HCT116 (cell line): ENCODE data around the gene CES3. TPM values are rescaled to one million over a fixed set of nuclear protein-coding genes. Genes with fewer than 3 reads are reported as not detected.

Experiments used
- ATAC-seq: fragments of 200-7000 bp; cut with Tn5 transposase; 2 replicates; pipeline ENCODE4 v1.9.1; 2020; ENCODE audit warnings: mild to moderate bottlenecking, moderate library complexity
- BruUV-seq: library from RNA; stranded (reverse); fragments of 400-500 nt; replicated peaks from 2 replicates; lab custom pipeline; 2021; lab: Mats Ljungman, UMichigan
- CTCF ChIA-PET: fragments of 300-600 bp; sonication (Branson Sonifier 250); formaldehyde crosslinking; loops from one replicate; lab custom pipeline; 2021; ENCODE audit warnings: antibody characterized with exemption; lab: Charles Lee
- POLR2A ChIA-PET: fragments of 300-600, 350-600 bp; sonication (Branson Sonifier 250); formaldehyde crosslinking; loops from one replicate; lab custom pipeline; 2021; ENCODE audit warnings: antibody characterized with exemption; lab: Charles Lee
- RAD21 ChIA-PET, 2 experiments: fragments of 300-600 bp; sonication (Branson Sonifier 250); formaldehyde crosslinking; loops; one replicate each; lab custom pipeline; 2023; ENCODE audit warnings: low total read pairs in 2 of 2; ENCODE audit not compliant: uncharacterized antibody in 2 of 2, unreplicated experiment in 2 of 2, low non-redundant PET in 1 of 2; lab: Charles Lee
- DNase-seq: peaks from one replicate; pipeline ENCODE4 v3.0.0-alpha.2; 2010; ENCODE audit warnings: low read depth, low spot score
- H2AFZ ChIP-seq: fragments of 200-600 bp; shearing (Covaris generic), sonication (generic); 2 replicates; pipeline ENCODE4 v1.6.1; 2017; ENCODE audit warnings: low read depth, mixed run types, mixed read lengths, antibody characterized with exemption, low read length; ENCODE audit not compliant: poor library complexity, severe bottlenecking
- H3K27ac ChIP-seq: 2 replicates; pipeline ENCODE4 v1.5.1; 2012; ENCODE audit warnings: low read depth, low read length
- H3K27me3 ChIP-seq: fragments of 200-600 bp; sonication (generic); 2 replicates; pipeline ENCODE4 v1.6.1; 2016; ENCODE audit warnings: mixed run types, low read length, mixed read lengths; ENCODE audit not compliant: insufficient read depth
- H3K36me3 ChIP-seq, 2 experiments: fragments of 200-500 bp in 1 of 2; fragments of 200-600 bp in 1 of 2; sonication (Bioruptor generic) in 1 of 2; sonication (generic) in 1 of 2; 2 replicates each; pipeline versions ENCODE4 v1.5.1 to v1.6.1; 2014 to 2016; ENCODE audit warnings: low read length in 2 of 2, inconsistent platforms in 1 of 2, mixed read lengths in 1 of 2, mixed run types in 1 of 2; ENCODE audit not compliant: insufficient read depth in 2 of 2, control insufficient read depth in 1 of 2
- H3K4me1 ChIP-seq, 2 experiments: fragments of 200-600 bp in 1 of 2; sonication (generic) in 1 of 2; 2 replicates each; pipeline versions ENCODE4 v1.5.1 to v1.6.1; 2012 to 2017; ENCODE audit warnings: low read length in 2 of 2, inconsistent platforms in 1 of 2, mild to moderate bottlenecking in 1 of 2, mixed read lengths in 1 of 2, mixed run types in 1 of 2, moderate library complexity in 1 of 2; ENCODE audit not compliant: insufficient read depth in 2 of 2, control insufficient read depth in 1 of 2
- H3K4me2 ChIP-seq: fragments of 200-600 bp; sonication (generic); 2 replicates; pipeline ENCODE4 v1.6.1; 2017; ENCODE audit warnings: mixed run types, low read length, mixed read lengths
- H3K4me3 ChIP-seq, 2 experiments: fragments of 200-600 bp in 1 of 2; sonication (generic) in 1 of 2; replicated peaks in 1 of 2; 2 replicates each; pipeline ENCODE4 v1.5.1; 2011 to 2016; ENCODE audit warnings: low read length in 2 of 2, control low read depth in 1 of 2, low read depth in 1 of 2, mild to moderate bottlenecking in 1 of 2, mixed read lengths in 1 of 2, mixed run types in 1 of 2
- H3K79me2 ChIP-seq: fragments of 200-600 bp; sonication (generic); 2 replicates; pipeline ENCODE4 v1.6.1; 2017; ENCODE audit warnings: mild to moderate bottlenecking, mixed run types, low read length, moderate library complexity, mixed read lengths; ENCODE audit not compliant: insufficient read depth
- H3K9ac ChIP-seq: fragments of 200-600 bp; sonication (generic); 2 replicates; pipeline ENCODE4 v1.6.1; 2016; ENCODE audit warnings: low read length, mixed read lengths
- H3K9me2 ChIP-seq: fragments of 200-600 bp; sonication (generic), shearing (Covaris generic); 2 replicates; pipeline ENCODE4 v1.6.1; 2017; ENCODE audit warnings: mixed run types, mild to moderate bottlenecking, moderate library complexity; ENCODE audit not compliant: insufficient read depth
- H3K9me3 ChIP-seq, 2 experiments: fragments of 200-500 bp in 1 of 2; fragments of 200-600 bp in 1 of 2; sonication (Bioruptor generic) in 1 of 2; sonication (generic) in 1 of 2; 2 replicates each; pipeline ENCODE4 v1.6.1; 2014 to 2017; ENCODE audit warnings: low read length in 2 of 2, mixed read lengths in 2 of 2, inconsistent platforms in 1 of 2, low read depth in 1 of 2, mild to moderate bottlenecking in 1 of 2, mixed run types in 1 of 2, moderate library complexity in 1 of 2; ENCODE audit not compliant: control insufficient read depth in 1 of 2, insufficient read depth in 1 of 2
- H4K20me1 ChIP-seq: fragments of 200-600 bp; sonication (generic), shearing (Covaris generic); 2 replicates; pipeline ENCODE4 v1.6.1; 2017; ENCODE audit warnings: mixed run types, mild to moderate bottlenecking, moderate library complexity; ENCODE audit not compliant: insufficient read depth
- CBX3 ChIP-seq: IDR thresholded peaks from 2 replicates; pipeline ENCODE4 v1.6.1; 2012; ENCODE audit warnings: low read depth
- CEBPB ChIP-seq: IDR thresholded peaks from 2 replicates; pipeline ENCODE4 v1.6.1; 2012; ENCODE audit warnings: low read depth
- EGR1 ChIP-seq: IDR thresholded peaks from 2 replicates; pipeline ENCODE4 v1.6.1; 2012; ENCODE audit warnings: low read depth
- EZH2 ChIP-seq: fragments of 200-600 bp; sonication (generic); IDR thresholded peaks from 2 replicates; pipeline ENCODE4 v1.6.1; 2017; ENCODE audit warnings: antibody characterized with exemption, mixed run types
- EZH2phosphoT487 ChIP-seq: fragments of 200-600 bp; IDR thresholded peaks from 2 replicates; pipeline ENCODE4 v1.6.1; 2018; ENCODE audit warnings: antibody characterized with exemption, borderline replicate concordance
- FOSL1 ChIP-seq: IDR thresholded peaks from 2 replicates; pipeline ENCODE4 v1.6.1; 2012; ENCODE audit warnings: low read depth
- JUND ChIP-seq: IDR thresholded peaks from 2 replicates; pipeline ENCODE4 v1.6.1; 2012
- POLR2A ChIP-seq: IDR thresholded peaks from 2 replicates; pipeline ENCODE4 v1.7.0; 2011; ENCODE audit warnings: borderline replicate concordance; ENCODE audit not compliant: insufficient read depth, insufficient read length; ENCODE audit errors: extremely low read depth
- POLR2AphosphoS5 ChIP-seq: IDR thresholded peaks from 2 replicates; pipeline ENCODE4 v1.6.1; 2011; ENCODE audit warnings: mild to moderate bottlenecking, low read depth, low read length, moderate library complexity
- RAD21 ChIP-seq: IDR thresholded peaks from 2 replicates; pipeline ENCODE4 v1.6.1; 2012; ENCODE audit warnings: low read depth, mild to moderate bottlenecking
- SIN3A ChIP-seq: IDR thresholded peaks from 2 replicates; pipeline ENCODE4 v1.6.1; 2012; ENCODE audit warnings: low read depth
- SP1 ChIP-seq: IDR thresholded peaks from 2 replicates; pipeline ENCODE4 v1.6.1; 2012; ENCODE audit warnings: low read depth
- SRF ChIP-seq: IDR thresholded peaks from 2 replicates; pipeline ENCODE4 v1.6.1; 2012; ENCODE audit warnings: low read depth
- YY1 ChIP-seq: IDR thresholded peaks from 2 replicates; pipeline ENCODE4 v1.6.1; 2011; ENCODE audit warnings: low read length, low read depth, moderate library complexity, mild to moderate bottlenecking; ENCODE audit not compliant: insufficient replicate concordance; ENCODE audit errors: extremely low read depth
- ZFX ChIP-seq: fragments of 450-650 bp; IDR thresholded peaks from 2 replicates; pipeline ENCODE4 v1.6.1; 2017
- ZNF274 ChIP-seq: fragments of 200-500 bp; sonication (Bioruptor generic); IDR thresholded peaks from 2 replicates; pipeline ENCODE4 v1.6.1; 2014; ENCODE audit warnings: mild to moderate bottlenecking, low read depth, low read length, inconsistent platforms
- intact Hi-C: fragments of 100-400 bp; cut with micrococcal nuclease; formaldehyde crosslinking; loops from 2 replicates; pipeline ENCODE4 v1.10.0; 2022
- total RNA-seq: library from RNA; stranded (reverse); gene quantifications from one replicate; pipeline ENCODE4 v1.2.1, GENCODE V29; 2021; ENCODE audit not compliant: unreplicated experiment
- TF ChIP-seq, protein P1 (sequence below), 3 experiments: fragments of 200-600 bp in 1 of 3; sonication (generic) in 1 of 3; IDR thresholded peaks in 2 of 3; conservative IDR thresholded peaks in 1 of 3; 2 replicates each; pipeline ENCODE4 v1.5.1; 2012 to 2017; ENCODE audit warnings: low read depth in 2 of 3, low read length in 2 of 3, antibody characterized with exemption in 1 of 3, borderline replicate concordance in 1 of 3, control low read depth in 1 of 3, mild to moderate bottlenecking in 1 of 3, mixed read lengths in 1 of 3, mixed run types in 1 of 3, moderate library complexity in 1 of 3; ENCODE audit not compliant: insufficient read depth in 1 of 3
- TF ChIP-seq, protein P2 (sequence below): IDR thresholded peaks from 2 replicates; pipeline ENCODE4 v1.6.1; 2011; ENCODE audit warnings: mild to moderate bottlenecking, low read length, moderate library complexity; ENCODE audit not compliant: insufficient replicate concordance; ENCODE audit errors: extremely low read depth
- TF ChIP-seq, protein P3 (sequence below): IDR thresholded peaks from 2 replicates; pipeline ENCODE4 v1.6.1; 2012
- TF ChIP-seq, protein P4 (sequence below): IDR thresholded peaks from 2 replicates; pipeline ENCODE4 v1.6.1; 2012; ENCODE audit warnings: low read depth

The CES3 gene
- total RNA-seq, 1 experiment from 2014 or later: 10.8 TPM

DNA sequence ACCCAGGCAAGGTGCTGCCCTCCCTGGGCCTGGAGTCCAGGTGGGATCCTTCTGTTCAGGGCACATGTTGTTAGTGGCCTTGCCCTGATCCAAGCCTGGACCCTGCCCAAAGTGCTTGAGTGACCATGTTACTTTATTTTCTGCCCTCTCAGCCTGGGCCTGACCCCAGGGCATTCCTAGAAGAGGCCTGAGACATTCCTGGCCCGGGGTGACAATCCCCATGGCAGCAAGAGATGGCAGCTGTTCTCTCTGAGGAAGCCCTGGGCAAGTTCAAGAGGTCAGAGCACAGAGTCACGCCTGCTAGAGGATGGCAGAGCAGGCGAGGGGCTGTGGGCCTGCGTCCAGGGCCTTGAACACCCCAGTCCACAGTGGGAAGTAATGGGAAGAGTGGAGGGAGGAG lies 47.4 kb upstream of the CES3 start:
- RAD21 ChIA-PET: no interaction called here
- H2AFZ ChIP-seq: no peak overlapping the region
- H3K27ac ChIP-seq: no peak overlapping the region
- DNase-seq (no peak), ATAC-seq (no peak)
- H3K36me3 ChIP-seq: no peaks in the 10 kb centered on the region
- no peaks in the 10 kb centered on the region for H3K9me3 ChIP-seq
- H3K27me3 ChIP-seq: no peaks in the 10 kb centered on the region
- no peak overlapping the region for H3K9ac ChIP-seq
- peaks cover 0 to 13% of the 10 kb centered on the region in 2 experiments; a peak in 2 of 4 replicates for H3K4me1 ChIP-seq
- H3K79me2 ChIP-seq: no peaks in the 10 kb centered on the region
- CTCF ChIA-PET: no interaction called here
- H4K20me1 ChIP-seq: no peaks in the 10 kb centered on the region
- H3K9me2 ChIP-seq: no peaks in the 10 kb centered on the region
- intact Hi-C loops: no loop called here
- TF ChIP-seq ZNF274 (no peak), JUND (no peak), FOSL1 (no peak), EGR1 (no peak), POLR2AphosphoS5 (no peak), RAD21 (no peak), SRF (no peak), EZH2 (no peak), SIN3A (no peak), CEBPB (no peak), EZH2phosphoT487 (no peak), SP1 (no peak), CBX3 (no peak), POLR2A (no peak), ZFX (no peak), YY1 (no peak)
- TF ChIP-seq, protein P1, sequence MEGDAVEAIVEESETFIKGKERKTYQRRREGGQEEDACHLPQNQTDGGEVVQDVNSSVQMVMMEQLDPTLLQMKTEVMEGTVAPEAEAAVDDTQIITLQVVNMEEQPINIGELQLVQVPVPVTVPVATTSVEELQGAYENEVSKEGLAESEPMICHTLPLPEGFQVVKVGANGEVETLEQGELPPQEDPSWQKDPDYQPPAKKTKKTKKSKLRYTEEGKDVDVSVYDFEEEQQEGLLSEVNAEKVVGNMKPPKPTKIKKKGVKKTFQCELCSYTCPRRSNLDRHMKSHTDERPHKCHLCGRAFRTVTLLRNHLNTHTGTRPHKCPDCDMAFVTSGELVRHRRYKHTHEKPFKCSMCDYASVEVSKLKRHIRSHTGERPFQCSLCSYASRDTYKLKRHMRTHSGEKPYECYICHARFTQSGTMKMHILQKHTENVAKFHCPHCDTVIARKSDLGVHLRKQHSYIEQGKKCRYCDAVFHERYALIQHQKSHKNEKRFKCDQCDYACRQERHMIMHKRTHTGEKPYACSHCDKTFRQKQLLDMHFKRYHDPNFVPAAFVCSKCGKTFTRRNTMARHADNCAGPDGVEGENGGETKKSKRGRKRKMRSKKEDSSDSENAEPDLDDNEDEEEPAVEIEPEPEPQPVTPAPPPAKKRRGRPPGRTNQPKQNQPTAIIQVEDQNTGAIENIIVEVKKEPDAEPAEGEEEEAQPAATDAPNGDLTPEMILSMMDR (IDR thresholded peaks at IDR 0.05 in 2 of 3, conservative IDR thresholded peaks at IDR 0.05 in 1 of 3; ENCODE audit: borderline replicate concordance in 1 of 3, insufficient read depth in 1 of 3, low read depth in 2 of 3, low read length in 2 of 3): no peak
- TF ChIP-seq, protein P2, sequence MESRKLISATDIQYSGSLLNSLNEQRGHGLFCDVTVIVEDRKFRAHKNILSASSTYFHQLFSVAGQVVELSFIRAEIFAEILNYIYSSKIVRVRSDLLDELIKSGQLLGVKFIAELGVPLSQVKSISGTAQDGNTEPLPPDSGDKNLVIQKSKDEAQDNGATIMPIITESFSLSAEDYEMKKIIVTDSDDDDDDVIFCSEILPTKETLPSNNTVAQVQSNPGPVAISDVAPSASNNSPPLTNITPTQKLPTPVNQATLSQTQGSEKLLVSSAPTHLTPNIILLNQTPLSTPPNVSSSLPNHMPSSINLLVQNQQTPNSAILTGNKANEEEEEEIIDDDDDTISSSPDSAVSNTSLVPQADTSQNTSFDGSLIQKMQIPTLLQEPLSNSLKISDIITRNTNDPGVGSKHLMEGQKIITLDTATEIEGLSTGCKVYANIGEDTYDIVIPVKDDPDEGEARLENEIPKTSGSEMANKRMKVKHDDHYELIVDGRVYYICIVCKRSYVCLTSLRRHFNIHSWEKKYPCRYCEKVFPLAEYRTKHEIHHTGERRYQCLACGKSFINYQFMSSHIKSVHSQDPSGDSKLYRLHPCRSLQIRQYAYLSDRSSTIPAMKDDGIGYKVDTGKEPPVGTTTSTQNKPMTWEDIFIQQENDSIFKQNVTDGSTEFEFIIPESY: no peak
- TF ChIP-seq, protein P3, sequence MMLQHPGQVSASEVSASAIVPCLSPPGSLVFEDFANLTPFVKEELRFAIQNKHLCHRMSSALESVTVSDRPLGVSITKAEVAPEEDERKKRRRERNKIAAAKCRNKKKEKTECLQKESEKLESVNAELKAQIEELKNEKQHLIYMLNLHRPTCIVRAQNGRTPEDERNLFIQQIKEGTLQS: no peak
- TF ChIP-seq, protein P4, sequence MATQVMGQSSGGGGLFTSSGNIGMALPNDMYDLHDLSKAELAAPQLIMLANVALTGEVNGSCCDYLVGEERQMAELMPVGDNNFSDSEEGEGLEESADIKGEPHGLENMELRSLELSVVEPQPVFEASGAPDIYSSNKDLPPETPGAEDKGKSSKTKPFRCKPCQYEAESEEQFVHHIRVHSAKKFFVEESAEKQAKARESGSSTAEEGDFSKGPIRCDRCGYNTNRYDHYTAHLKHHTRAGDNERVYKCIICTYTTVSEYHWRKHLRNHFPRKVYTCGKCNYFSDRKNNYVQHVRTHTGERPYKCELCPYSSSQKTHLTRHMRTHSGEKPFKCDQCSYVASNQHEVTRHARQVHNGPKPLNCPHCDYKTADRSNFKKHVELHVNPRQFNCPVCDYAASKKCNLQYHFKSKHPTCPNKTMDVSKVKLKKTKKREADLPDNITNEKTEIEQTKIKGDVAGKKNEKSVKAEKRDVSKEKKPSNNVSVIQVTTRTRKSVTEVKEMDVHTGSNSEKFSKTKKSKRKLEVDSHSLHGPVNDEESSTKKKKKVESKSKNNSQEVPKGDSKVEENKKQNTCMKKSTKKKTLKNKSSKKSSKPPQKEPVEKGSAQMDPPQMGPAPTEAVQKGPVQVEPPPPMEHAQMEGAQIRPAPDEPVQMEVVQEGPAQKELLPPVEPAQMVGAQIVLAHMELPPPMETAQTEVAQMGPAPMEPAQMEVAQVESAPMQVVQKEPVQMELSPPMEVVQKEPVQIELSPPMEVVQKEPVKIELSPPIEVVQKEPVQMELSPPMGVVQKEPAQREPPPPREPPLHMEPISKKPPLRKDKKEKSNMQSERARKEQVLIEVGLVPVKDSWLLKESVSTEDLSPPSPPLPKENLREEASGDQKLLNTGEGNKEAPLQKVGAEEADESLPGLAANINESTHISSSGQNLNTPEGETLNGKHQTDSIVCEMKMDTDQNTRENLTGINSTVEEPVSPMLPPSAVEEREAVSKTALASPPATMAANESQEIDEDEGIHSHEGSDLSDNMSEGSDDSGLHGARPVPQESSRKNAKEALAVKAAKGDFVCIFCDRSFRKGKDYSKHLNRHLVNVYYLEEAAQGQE: no peak
- H3K4me2 ChIP-seq: no peak overlapping the region
- H3K4me3 ChIP-seq: no peak overlapping the region
- BruUV-seq: no TSS peak
- POLR2A ChIA-PET: no interaction called here
